ENCODE data around the gene SLC25A19. TPM values are rescaled to one million over a fixed set of nuclear protein-coding genes. Genes with fewer than 3 reads are reported as not detected.
A peak's percentile ranks its signal among the peaks of the same experiment; 100 is the strongest.

Gene SLC25A19
- total RNA-seq, 1 donor from 2014 or later = 22.5 TPM

DNA sequence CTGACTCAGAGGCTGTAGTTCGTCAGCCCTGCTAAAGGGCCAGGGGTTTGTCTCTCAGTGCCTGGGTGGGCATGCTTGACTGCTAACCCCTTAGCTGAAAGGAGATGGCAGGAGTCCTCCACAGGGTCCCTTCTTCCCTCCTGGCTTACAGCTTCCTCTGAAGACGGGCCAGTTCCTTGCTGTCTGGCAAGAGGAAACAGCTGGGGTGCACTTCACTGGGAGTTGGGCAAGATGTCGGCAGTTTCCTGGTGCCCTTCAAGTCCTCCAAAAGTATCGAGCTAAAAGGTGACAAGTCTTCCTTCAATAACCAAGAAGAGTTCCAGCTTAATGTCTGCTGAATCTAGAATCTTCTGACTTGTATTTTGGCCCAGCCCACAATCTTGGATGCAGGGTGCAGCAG, 60.4 kb downstream of the SLC25A19 start:
- peak; percentile 31 for ATAC-seq
- no peak for DNase-seq (ENCODE audit: low spot score)
- intact Hi-C loops (cut with DNase I) = no loop called here

DNA sequence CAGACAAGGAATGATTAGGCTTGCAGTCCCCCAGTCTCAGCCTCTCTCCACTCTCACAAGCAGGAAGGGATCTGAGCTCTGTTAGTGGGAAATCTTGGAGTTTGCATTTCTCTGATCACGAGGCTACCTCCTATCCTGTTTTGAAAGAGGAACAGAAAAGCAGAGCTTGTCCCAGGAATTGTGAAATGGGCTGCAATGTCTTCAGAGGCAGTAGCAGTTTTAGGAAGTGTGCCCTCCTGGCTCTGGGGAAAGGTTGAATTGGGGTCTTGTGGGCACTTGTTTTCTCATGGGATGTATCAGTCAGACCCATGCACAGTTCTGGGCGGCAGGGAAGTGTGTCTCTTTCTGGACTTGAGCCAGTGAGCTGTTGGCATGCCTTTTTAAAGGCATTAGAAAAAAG, 60.9 kb downstream of the SLC25A19 start:
- ATAC-seq (peak; percentile 55), DNase-seq (ENCODE audit: low spot score) (no peak)
- intact Hi-C loops (cut with DNase I) = no loop called here

DNA sequence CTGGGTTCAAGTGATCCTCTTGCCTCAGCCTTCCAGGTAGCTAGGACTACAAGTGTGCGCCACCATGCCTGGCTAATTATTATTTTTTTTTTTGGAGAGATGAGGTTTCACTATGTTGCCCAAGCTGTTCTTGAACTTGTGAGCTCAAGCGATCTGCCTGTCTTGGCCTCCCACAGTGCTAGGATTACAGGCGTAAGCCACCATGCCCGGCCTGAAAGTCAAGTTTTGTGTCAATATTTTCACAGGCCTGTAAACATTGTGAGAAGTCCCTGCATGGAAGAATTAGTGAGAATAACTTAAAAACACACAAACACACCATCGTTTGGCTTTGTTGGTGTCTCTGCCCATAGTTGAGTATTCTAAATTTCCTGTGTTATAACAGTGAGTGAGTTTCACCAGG, 61.5 kb downstream of the SLC25A19 start:
- DNase-seq (ENCODE audit: low spot score) = no peak

DNA sequence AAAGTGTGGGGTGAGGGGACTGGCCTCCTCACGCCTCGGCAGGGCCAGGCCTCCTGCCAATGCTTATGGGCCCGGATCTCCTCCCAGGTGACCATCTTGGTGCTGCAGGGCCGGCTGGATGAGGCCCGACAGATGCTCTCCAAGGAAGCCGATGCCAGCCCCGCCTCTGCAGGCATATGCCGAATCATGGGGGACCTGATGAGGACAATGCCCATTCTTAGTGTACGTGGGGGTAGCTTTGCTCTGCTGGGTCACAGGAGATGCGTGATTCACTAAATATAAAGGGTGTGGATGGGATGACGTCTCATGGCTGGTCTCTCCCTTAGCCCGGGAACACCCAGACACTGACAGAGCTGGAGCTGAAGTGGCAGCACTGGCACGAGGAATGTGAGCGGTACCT, 64.2 kb downstream of the SLC25A19 start:
- DNase-seq (ENCODE audit: low spot score) (no peak), ATAC-seq (no peak)
- intact Hi-C loops (cut with DNase I) = no loop called here

More for the DNA sequence above, 61.5 kb downstream of the SLC25A19 start:
- intact Hi-C loops (cut with DNase I) = no loop called here
- ATAC-seq = no peak

Other genes with a start within 250 kb of the SLC25A19 start
- 147 TPM for gene ATP5PD, start 242.5 kb downstream of the SLC25A19 start, total RNA-seq
- 37.5 TPM for gene KCTD2, start 242.2 kb downstream of the SLC25A19 start, total RNA-seq
- 10.5 TPM for gene SLC16A5, start 201.5 kb downstream of the SLC25A19 start, total RNA-seq
- 11.7 TPM for gene ARMC7, start 179.5 kb downstream of the SLC25A19 start, total RNA-seq
- gene NT5C, start 157.7 kb downstream of the SLC25A19 start, total RNA-seq = 38.7 TPM
- gene JPT1, start 134.9 kb downstream of the SLC25A19 start, total RNA-seq = 20.3 TPM
- gene SUMO2, start 106.5 kb downstream of the SLC25A19 start, total RNA-seq = 296 TPM
- gene NUP85, start 83.8 kb downstream of the SLC25A19 start, total RNA-seq = 71.1 TPM
- 75.0 TPM for gene GGA3, start 27.8 kb downstream of the SLC25A19 start, total RNA-seq
- 21.8 TPM for gene MRPS7, start 27.6 kb downstream of the SLC25A19 start, total RNA-seq
- gene MIF4GD, start 18.2 kb downstream of the SLC25A19 start, total RNA-seq = 26.2 TPM
- 90.4 TPM for gene GRB2, start 116.2 kb upstream of the SLC25A19 start, total RNA-seq
- gene TMEM94, start 167.2 kb upstream of the SLC25A19 start, total RNA-seq = 86.8 TPM
- gene CASKIN2, start 226.1 kb upstream of the SLC25A19 start, total RNA-seq = 127 TPM
- gene TSEN54, start 227.1 kb upstream of the SLC25A19 start, total RNA-seq = 26.1 TPM
- 11.0 TPM for gene LLGL2, start 236.3 kb upstream of the SLC25A19 start, total RNA-seq